ES-I3 (cell line): ENCODE data around the gene KLHL30.
"Not testable (repeated sequence)": the region's sequence is repeated elsewhere in the genome, so short reads cannot be mapped to it uniquely, and the experiment has no call there.

Source experiments
- H3K36me3 ChIP-seq: 2 replicates; pipeline ENCODE4 v1.6.1; 2013; ENCODE audit warnings: mild to moderate bottlenecking, low read length, control low read depth, moderate library complexity; ENCODE audit not compliant: insufficient read depth
- H3K4me1 ChIP-seq: 2 replicates; pipeline ENCODE4 v1.6.1; 2013; ENCODE audit warnings: mild to moderate bottlenecking, control low read depth, low read length; ENCODE audit not compliant: insufficient read depth
- H3K9ac ChIP-seq: 2 replicates; pipeline ENCODE4 v1.6.1; 2013; ENCODE audit warnings: low read depth, mild to moderate bottlenecking, low read length, moderate library complexity
- H3K9me3 ChIP-seq: 2 replicates; pipeline ENCODE4 v1.6.1; 2013; ENCODE audit warnings: mild to moderate bottlenecking, low read length, moderate library complexity; ENCODE audit not compliant: control insufficient read depth, insufficient read depth

KLHL30 gene

DNA sequence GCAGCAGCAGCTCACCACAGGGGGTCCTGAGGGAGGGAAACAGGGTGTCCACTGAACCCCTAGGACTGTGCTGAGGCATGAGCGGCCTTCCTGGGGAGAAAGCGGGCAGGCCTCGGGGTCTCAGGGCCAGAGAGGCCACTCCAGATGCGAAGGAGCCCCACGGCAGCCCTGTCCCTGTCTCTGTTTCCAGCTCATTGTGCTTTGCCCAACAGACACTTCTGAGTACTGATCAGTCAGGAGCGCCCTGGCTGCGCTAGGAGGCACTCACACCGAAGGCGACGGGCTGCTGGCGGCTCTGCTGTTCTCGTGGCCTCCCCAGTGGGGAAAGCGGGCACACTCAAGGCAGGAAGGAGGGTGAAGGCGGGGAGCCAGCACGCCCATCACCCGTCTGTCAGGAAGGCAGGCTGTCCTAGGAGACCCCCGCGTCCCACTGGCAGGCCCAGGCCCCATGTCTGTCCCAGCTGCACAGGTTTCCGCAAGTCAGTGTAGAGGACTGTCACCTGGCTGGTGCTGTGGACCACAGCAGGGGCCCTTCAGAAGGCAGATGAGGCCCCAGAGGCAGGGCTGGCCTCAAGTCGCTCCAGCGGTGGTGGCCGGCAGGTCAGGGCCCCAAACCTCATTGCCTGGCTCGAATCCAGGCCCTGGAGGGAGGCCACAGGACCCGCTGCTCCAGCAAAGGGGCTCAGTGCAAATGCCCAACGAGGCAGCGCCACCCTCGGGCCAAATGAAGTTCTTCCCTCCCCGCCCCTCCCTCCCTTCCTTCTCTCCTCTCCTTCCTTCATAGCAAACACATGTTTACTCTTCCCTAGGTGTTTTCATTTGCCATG lies 31.6 kb upstream of the KLHL30 start:
- H3K36me3 ChIP-seq = no peaks in the 10 kb centered on the region
- H3K9ac ChIP-seq = no peak overlapping the region
- no peaks in the 10 kb centered on the region for H3K9me3 ChIP-seq
- H3K4me1 ChIP-seq = peaks cover 11% of the 10 kb centered on the region; the same call in 1 of the 2 replicates

DNA sequence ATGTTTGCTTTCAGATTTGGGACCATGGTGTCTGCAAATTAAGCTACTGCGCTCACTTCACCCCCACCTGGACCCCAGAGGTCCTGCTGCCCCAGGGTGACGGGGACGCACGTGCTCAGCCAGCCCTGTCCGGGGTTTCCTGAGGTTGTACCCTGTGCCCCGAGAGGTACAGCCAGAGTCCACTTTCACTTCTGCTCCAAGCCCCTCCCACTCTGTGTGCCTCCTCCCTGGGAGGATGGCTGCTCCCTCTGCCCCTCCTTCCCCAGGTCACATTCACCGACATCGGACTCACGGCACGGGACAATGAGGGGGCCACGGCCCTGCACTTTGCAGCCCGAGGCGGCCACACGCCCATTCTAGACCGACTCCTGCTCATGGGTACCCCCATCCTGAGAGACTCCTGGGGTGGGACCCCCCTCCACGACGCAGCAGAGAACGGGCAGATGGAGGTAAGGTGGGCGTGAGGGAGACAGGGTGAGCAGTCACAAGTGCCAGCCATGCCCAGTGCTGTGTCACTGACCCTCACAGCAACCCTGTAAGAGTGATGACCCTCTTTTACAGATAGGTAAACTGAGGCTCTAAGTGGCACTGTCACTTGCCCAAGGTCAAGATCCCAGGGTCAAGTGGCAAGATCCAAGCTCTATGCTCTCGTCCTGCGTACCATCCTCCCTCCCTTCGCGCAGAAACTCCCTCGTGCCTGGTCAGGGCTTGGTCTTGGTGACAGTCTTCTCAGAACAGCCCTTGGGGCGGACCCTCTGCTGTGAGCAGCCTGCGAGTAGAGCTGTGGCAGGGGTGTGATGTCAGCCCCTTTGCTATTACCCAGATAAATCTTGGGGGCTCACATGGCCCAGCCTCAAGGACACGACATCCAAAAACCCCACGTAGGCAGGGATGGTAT lies 30.7 kb upstream of the KLHL30 start:
- H3K4me1 ChIP-seq = peaks cover 11% of the 10 kb centered on the region; the same call in 1 of the 2 replicates
- H3K9ac ChIP-seq = no peak overlapping the region
- H3K36me3 ChIP-seq = no peaks in the 10 kb centered on the region
- no peaks in the 10 kb centered on the region; the same call in 1 of the 2 replicates for H3K9me3 ChIP-seq

DNA sequence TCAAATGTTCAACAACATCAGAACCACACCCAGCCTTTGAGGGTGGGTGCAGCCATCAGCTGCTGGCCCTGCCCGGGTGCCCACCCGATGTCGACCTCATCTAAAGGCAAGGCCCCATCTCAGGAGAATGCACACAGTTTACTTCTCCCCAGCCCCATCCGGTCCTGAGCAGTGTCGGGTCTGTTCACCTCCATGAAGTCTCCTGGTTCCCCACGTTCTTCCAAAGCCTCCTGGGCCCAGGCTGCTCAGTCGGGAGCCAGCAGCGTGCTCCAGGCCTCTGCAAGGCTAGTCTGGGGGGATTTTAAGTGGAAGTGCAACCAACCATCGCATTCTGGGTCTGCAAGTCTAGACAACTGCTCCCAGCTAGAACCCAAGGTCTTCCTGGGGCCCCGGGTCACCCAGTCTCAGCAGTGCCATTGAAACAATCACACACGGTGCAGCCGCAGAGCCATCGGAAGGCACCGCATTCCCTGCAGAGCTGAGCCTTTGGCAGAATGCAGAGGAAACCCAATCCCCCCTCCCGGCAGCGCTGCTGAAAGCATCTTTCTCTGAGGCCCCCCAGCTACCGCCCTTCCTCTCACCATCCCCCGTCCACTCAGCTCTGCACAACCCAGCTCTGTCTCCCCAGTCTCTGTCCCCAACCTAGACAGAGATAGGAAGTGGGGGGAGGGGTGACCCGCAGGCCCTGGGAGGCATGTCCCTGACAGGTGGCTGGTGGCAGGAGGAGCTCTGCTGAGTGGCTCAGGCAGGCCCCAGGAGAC lies 29.9 kb upstream of the KLHL30 start:
- H3K36me3 ChIP-seq = no peaks in the 10 kb centered on the region
- H3K9ac ChIP-seq = no peak overlapping the region
- H3K4me1 ChIP-seq = peaks cover 11% of the 10 kb centered on the region; the same call in 1 of the 2 replicates
- H3K9me3 ChIP-seq = no peaks in the 10 kb centered on the region; the same call in 1 of the 2 replicates

DNA sequence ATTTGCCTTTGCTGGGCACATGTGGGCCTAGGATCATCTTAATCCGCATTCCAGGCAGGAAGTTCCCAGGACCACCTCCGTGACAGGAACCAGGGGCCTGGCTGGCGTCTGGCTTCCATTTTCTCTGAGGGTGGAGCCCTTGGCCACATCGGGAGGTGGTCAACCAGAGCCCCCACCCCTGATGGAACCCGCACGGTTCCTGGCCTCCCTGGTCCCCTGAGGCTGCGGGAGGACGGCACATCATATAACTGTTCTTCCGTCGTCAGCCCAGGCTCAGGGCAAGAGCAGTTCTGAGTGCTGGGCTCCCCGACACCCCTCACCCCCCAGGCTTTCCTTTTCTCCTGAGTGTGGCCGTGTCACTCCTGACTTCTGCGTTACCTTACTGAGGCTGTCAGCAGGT lies 24.9 kb upstream of the KLHL30 start:
- Histone ChIP-seq H3K4me1 (peaks cover under 1% of the 10 kb centered on the region; the same call in 1 of the 2 replicates), H3K36me3 (no peaks in the 10 kb centered on the region), H3K9me3 (peaks cover 2% of the 10 kb centered on the region; the same call in 1 of the 2 replicates), H3K9ac (no peak overlapping the region)

DNA sequence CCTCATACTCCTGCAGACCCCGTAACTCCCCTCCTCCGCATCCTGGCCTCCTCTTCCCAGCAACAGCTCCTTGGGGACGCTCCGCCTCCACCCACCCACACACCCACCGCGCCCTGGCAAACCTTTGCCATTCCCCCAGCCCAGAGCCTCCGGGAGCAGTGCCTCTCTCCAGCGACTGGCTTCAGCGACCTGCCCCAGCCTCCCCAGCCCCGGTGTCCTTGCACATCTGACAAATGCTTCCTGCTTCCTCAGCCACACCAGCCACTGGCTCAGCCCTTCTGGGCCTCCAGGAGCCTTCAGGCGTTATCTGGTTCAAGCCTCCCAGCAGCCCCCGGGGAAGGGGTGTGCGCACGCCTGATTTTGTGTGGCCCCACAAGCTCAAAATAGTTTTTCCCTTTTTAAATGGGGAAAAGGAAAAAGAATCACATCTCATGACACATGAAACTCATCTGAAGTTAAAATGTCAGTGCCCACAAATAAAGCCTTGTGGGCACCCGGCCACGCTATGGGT lies 24.1 kb upstream of the KLHL30 start:
- H3K9me3 ChIP-seq = peaks cover 2% of the 10 kb centered on the region; the same call in 1 of the 2 replicates
- no peaks in the 10 kb centered on the region for H3K4me1 ChIP-seq
- H3K36me3 ChIP-seq = no peaks in the 10 kb centered on the region
- H3K9ac ChIP-seq = no peak overlapping the region

DNA sequence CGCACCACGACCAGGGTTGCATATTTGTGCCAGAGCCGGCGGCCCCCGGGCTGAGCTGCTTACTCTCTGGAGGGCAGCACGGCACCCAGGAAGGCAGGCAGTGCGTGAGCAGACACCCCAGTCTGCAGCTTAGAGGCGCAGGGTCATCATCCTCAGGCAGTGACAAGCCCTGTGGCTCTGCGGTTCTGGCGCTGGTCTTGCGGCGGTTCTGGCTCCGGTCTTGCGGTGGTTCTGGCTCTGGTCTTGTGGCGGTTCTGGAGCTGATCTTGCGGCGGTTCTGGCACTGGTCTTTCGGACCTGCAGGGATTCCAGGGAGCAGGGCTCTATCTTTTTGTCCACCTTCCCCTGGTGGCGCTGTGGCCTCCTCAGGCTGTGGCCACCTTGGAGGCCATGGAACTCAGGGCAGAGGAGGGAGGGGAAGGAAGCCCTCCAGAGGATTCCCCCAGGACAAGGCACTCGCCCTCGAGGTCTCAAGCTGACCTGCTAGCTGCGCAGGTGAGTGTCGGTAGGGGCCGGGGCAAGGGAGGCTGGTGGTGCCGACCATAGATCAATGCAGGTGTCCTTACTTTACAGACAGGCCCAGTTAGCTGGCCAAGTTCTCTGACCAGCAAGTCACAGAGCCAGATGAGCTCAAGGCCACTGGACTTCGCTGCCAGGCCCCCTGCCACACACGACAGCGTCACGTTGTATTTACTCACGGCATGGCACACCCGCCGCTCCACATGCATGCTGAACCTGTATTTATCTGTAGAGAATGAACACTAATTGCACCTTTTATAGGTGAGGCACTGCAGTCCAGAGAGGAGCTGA lies 23.4 kb upstream of the KLHL30 start:
- Histone ChIP-seq H3K4me1 (no peaks in the 10 kb centered on the region), H3K36me3 (no peaks in the 10 kb centered on the region), H3K9ac (no peak overlapping the region), H3K9me3 (peaks cover 2% of the 10 kb centered on the region; the same call in 1 of the 2 replicates)

DNA sequence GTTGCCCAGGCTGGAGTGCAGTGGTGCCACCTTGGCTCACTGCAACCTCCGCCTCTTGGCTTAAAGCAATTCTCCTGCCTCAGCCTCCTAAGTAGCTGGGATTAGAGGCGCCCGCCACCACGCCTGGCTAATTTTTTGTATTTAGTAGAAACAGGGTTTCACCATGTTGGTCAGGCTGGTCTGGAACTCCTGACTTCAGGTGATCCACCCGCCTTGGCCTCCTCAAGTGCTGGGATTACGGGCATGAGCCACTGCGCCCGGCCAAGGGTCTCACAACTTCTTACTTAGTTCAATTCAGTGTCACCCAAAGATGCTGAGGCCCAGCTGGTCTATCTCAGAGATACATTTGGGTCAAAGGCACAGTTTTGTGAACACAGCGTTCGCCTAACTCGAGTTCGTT lies 22.8 kb upstream of the KLHL30 start:
- H3K36me3 ChIP-seq, H3K4me1 ChIP-seq: not testable (repeated sequence)

DNA sequence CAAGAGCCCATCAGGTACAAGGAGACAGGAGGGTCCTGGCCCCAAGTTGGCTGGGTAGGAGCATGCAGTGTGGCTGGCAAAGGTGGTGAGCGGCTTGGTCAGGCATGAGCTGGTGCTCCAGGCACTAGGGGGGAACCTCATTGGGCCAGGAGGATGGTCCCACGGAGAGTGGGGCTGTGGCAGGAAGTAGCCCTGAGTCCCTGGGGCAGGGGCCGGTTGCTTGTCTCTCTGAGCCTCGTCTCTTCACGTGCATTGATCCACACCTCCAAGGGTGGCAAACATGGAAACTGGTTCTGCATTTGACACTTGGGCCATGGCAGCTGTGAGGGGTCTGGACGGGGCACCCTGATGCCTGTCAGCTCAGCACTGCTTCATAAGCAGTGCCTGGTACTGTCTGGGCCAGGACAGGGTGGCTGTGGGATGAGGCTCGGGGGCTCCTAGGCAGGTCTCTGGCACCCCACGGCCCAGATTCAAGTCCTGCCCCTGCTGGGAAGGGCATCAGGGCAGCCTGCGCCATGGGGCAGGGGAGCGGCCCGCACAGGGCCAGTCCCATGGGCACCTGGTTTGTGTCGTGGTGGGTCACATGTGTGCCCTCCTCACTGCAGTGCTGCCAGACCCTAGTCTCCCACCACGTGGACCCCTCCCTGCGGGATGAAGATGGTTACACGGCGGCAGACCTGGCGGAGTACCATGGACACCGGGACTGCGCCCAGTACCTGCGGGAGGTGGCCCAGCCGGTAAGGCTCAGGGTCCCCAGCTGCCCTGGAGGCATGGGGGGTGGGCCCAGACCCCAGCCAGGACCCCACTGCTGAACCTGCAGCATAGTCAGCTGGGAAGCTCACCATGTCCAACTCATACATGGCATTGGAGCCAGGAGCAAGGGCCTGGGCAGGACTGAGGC lies 21.9 kb upstream of the KLHL30 start:
- H3K36me3 ChIP-seq = no peaks in the 10 kb centered on the region
- H3K9me3 ChIP-seq = peaks cover 2% of the 10 kb centered on the region; the same call in 1 of the 2 replicates
- no peak overlapping the region for H3K9ac ChIP-seq
- no peaks in the 10 kb centered on the region for H3K4me1 ChIP-seq

More for the DNA sequence above, 22.8 kb upstream of the KLHL30 start:
- H3K9me3 ChIP-seq, H3K9ac ChIP-seq: not testable (repeated sequence)

DNA sequence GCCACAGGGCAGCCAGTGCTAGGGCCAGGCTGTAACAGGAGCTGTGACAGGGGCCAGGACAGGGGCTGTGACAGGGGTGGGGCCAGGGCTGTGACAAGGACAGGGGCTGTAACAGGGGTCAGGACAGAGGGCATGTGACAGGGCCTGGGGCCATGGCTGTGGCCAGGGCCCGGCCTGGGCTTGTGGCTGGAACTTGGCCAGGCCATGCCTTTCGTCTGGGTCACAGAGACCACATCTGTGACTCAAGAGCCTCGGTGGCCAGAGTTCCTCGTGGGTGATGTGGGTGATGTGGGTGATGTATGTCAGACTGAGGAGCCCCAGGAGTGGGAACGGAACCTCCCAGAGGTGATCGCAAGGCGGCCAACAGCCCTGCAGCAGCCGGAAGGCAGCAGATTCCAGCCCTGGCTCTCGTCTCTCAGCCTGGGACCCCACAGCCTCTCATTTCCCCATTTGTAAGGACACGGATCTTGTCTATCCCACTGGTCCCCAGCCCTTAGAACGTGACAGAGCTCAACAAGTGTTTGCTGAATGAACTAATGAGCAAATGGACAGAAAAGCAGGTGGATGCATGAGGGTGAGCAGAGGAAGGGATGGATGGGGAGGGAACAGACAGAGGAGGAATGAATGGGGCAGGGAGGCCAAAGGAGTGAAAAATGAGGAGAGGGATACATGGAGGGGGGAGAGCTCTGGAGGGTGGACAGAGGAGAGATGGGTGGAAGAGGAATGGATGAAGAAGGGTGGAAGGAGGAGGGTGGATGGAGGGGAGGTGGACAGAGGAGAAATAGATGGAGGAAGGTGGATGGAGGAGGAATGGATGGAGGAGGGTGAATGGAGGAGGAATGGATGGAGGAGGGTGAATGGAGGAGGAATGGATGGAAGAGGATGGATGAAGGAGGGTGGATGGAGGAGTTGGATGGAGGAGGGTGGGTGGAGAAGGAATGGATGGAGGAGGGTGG lies 21.0 kb upstream of the KLHL30 start:
- peaks cover 2% of the 10 kb centered on the region; the same call in 1 of the 2 replicates for H3K9me3 ChIP-seq
- H3K9ac ChIP-seq = no peak overlapping the region
- H3K4me1 ChIP-seq = no peaks in the 10 kb centered on the region
- H3K36me3 ChIP-seq = no peaks in the 10 kb centered on the region

DNA sequence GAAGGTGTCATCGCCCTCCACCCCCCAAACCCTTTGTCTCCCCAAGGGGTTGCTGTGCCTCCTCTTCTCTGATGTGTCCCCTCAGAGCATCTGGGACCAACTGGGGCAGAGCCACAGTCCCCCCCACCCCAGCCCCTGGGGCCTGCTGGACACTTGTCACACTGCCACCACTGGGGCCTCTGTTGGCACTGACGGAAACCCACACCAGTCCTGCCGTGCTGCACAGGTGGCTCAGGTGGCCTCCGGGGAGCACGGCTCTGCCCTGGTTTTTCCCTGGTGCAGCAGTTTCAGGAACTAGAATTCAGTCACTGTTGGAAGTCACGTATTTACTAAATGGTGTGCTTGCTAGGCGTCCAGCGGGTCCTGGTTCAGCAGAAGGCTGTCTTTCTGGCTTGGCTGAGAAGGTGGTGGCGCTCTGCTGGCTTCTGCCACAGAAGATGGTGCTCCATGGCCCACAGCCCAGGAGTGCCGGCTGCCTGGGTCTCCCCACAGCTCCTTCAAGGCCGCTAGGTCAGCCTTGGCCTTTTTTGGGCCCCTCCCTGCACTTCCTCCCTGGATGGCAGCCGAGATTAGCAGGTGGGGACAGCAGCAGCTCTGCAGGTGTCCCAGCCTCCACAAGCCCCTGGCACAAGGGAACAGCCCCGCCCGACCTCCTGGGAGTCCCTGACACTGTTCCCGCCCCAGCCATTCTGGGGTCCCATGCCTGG lies 18.6 kb upstream of the KLHL30 start:
- H3K9me3 ChIP-seq = no peaks in the 10 kb centered on the region
- H3K9ac ChIP-seq = no peak overlapping the region
- H3K4me1 ChIP-seq = no peaks in the 10 kb centered on the region
- no peaks in the 10 kb centered on the region for H3K36me3 ChIP-seq

DNA sequence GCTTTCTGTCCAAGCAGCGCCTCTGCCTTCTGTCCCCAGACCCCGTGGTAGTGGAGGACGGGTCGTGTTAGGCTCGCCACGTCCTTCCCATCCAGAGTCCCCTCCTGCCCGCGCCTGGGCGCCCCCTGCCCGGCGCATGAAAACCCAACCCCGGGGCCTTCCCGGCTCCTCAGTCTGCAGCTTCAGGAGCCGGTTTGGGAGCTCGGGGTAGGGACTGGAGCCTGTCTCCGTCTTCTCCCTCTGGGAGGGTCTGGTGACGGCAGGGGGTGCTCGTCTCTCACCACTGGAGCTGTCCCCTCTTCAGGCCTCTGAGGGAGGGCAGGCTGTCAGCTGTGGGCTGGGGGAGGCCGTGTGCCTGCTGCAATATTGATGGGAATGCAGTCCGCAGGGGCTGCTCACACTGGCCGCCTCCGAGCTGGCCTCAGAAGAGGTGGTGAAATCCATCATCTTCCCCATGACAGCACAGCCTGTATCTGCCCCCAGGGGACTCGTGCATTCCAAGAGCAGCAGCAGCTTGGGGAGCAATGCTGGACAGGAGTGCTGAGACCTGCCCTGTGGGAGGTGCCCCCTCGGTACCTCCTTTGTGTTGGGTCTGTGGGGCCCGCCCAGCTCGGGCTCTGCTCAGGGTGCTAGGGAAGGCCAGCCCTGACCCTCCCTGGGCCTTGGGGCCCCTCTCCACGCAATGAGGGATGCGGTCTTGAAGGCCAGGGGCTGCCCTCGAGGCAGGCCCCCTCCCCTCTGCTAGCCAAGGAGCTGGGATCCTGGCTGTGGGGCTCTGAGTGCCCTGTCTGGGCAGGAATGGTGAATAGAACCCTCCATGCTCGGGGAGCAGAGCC lies 17.8 kb upstream of the KLHL30 start:
- H3K9ac ChIP-seq = no peak overlapping the region
- no peaks in the 10 kb centered on the region for H3K36me3 ChIP-seq
- H3K4me1 ChIP-seq = no peaks in the 10 kb centered on the region
- H3K9me3 ChIP-seq = no peaks in the 10 kb centered on the region
